Mucosa of descending colon (tissue), 3 donors: ENCODE data around the gene ZMAT3. TPM values are rescaled to one million over a fixed set of nuclear protein-coding genes. Genes with fewer than 3 reads are reported as not detected.
"Not testable (repeated sequence)": the region's sequence is repeated elsewhere in the genome, so short reads cannot be mapped to it uniquely, and the experiment has no call there.

Experiments
- ATAC-seq: fragments of 200-7000 bp; cut with Tn5 transposase; one replicate; pipeline ENCODE4 v1.9.1; 2020; ENCODE audit warnings: mild to moderate bottlenecking, moderate library complexity
- DNase-seq, 3 donors: peaks; one replicate each; pipeline ENCODE4 v3.0.0-alpha.2; 2020
- H3K36me3 ChIP-seq: fragments of 200-600 bp; one replicate; pipeline ENCODE4 v1.8.0; 2021; ENCODE audit warnings: low read depth, mild to moderate bottlenecking
- H3K4me1 ChIP-seq: fragments of 200-600 bp; one replicate; pipeline ENCODE4 v1.8.0; 2021; ENCODE audit warnings: low read depth, mild to moderate bottlenecking
- H3K4me3 ChIP-seq: fragments of 200-600 bp; one replicate; pipeline ENCODE4 v1.8.0; 2021; ENCODE audit warnings: mild to moderate bottlenecking
- H3K9me3 ChIP-seq: fragments of 200-600 bp; one replicate; pipeline ENCODE4 v1.8.0; 2021; ENCODE audit warnings: mild to moderate bottlenecking
- intact Hi-C, 2 donors: fragments of 100-400 bp; cut with DNase I in 1 of 2; cut with micrococcal nuclease in 1 of 2; formaldehyde crosslinking; loops; one replicate each; pipeline versions ENCODE4 v1.11.0 to v1.11.1; 2022; cut with DNase I, micrococcal nuclease
- total RNA-seq, 3 donors: library from RNA; stranded (reverse); fragmentation: NEBNext Ultra II Directional in 2 of 3; extraction: Animal tissue kit (Norgen Biotek cat#: 25700) in 2 of 3; gene quantifications; one replicate each; pipeline versions ENCODE4 v1.2.1 to v1.2.4, GENCODE V29; 2021 to 2023
- TF ChIP-seq, protein P1 (sequence below): fragments of 200-600 bp; IDR thresholded peaks from one replicate; pipeline ENCODE4 v1.8.0; 2022; ENCODE audit warnings: antibody characterized with exemption, mild to moderate bottlenecking
- donor health status: DM: no; HTN: no; CAD: no; lungs with moderate emphysema.
- donor health status: DM: no; HTN: no; CAD: no.
- donor health status: DM: no; HTN: yes; CAD: no.

Gene ZMAT3
- total RNA-seq, 3 donors from 2014 or later: 9.3 to 22.2 (median 9.5) TPM

DNA sequence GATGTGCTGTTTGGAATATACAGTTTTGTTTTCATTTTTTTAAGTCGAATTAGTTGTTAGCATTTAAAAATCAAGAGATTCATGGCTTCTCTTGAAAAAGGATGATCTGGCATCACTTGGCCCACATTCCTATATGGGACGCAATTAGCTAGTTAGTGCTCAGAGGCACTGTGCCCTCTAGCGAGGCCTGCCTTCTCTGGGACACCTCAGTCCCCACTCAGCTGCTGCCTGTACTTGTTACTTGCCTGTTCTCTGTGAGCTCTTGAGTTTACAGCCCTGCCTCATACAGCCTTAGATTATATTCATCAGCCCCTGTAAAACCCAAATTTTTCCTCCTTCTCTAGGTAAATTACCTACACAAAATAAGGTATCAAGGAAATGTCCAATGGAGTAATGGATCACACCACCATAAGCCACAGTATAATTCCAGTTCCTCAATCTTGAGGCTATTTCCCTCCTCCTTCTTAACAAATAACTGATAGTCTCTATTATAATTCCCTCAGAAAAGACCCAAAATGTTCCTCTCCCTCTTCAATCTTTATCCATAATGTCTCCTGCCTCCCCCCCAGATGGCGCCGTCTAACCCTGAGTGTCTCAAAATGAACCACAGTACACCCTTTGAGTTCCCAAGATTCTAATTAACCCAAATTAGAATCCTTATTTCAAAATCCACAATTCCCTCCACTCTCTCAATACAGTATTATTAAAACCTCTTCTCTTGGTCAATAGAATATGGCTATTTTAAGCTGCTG, 2.7 kb downstream of the ZMAT3 start:
- Histone ChIP-seq H3K4me1 (peaks cover 6% of the 10 kb centered on the region), H3K9me3 (no peaks in the 10 kb centered on the region), H3K36me3 (no peaks in the 10 kb centered on the region), H3K4me3 (no peak overlapping the region)
- intact Hi-C loops: no loop called here
- TF ChIP-seq, protein P1, sequence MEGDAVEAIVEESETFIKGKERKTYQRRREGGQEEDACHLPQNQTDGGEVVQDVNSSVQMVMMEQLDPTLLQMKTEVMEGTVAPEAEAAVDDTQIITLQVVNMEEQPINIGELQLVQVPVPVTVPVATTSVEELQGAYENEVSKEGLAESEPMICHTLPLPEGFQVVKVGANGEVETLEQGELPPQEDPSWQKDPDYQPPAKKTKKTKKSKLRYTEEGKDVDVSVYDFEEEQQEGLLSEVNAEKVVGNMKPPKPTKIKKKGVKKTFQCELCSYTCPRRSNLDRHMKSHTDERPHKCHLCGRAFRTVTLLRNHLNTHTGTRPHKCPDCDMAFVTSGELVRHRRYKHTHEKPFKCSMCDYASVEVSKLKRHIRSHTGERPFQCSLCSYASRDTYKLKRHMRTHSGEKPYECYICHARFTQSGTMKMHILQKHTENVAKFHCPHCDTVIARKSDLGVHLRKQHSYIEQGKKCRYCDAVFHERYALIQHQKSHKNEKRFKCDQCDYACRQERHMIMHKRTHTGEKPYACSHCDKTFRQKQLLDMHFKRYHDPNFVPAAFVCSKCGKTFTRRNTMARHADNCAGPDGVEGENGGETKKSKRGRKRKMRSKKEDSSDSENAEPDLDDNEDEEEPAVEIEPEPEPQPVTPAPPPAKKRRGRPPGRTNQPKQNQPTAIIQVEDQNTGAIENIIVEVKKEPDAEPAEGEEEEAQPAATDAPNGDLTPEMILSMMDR: no peak
- peak in 1 of 3 donors; percentile 55 for DNase-seq
- ATAC-seq: no peak

DNA sequence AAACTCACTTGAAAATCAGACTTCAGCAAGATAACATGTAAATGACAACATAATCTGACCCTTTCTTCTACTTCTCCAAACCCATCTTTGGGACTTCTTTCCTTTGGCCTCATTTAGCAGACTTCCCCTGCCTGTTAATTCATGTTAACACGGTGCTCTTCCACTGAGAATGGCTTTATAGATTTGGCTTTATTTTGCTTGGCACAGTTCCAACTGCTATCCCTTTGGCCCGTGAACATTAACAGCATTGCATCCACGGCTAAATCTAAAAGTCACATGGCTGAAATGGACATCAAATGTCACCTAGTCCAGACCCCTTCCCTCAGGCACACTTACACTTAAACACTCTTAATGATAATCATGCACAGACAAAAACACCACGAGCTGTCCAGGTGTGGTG, 3.8 kb downstream of the ZMAT3 start:
- intact Hi-C loops: no loop called here
- TF ChIP-seq, protein P1: no peak
- no peak for DNase-seq
- peaks cover 6% of the 10 kb centered on the region for H3K4me1 ChIP-seq
- H3K9me3 ChIP-seq: no peaks in the 10 kb centered on the region
- ATAC-seq: no peak
- no peak overlapping the region for H3K4me3 ChIP-seq
- no peaks in the 10 kb centered on the region for H3K36me3 ChIP-seq

DNA sequence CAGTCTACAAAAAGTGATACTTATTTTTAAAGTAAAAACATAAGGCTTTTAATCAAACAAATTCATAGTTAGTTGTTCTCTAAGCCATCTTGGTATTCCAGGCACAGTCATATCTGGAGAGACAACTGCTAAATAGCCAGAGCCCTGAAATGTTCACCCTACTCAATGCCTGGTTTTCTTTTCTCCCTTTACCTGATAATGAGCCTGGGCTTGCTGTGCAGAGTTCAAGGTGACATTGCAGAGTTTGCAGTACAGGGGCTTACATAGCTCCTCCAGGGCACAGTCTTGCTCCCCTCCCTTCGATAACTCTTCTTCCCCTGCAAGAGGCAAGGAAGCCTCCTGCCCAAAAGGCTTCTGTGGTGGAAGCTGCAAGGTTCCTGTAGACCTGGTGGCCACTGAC, 4.3 kb downstream of the ZMAT3 start:
- Histone ChIP-seq H3K4me3 (no peak overlapping the region), H3K9me3 (no peaks in the 10 kb centered on the region), H3K36me3 (no peaks in the 10 kb centered on the region), H3K4me1 (peaks cover 6% of the 10 kb centered on the region)
- DNase-seq (no peak), ATAC-seq (no peak)
- TF ChIP-seq, protein P1: no peak
- intact Hi-C loops: no loop called here

DNA sequence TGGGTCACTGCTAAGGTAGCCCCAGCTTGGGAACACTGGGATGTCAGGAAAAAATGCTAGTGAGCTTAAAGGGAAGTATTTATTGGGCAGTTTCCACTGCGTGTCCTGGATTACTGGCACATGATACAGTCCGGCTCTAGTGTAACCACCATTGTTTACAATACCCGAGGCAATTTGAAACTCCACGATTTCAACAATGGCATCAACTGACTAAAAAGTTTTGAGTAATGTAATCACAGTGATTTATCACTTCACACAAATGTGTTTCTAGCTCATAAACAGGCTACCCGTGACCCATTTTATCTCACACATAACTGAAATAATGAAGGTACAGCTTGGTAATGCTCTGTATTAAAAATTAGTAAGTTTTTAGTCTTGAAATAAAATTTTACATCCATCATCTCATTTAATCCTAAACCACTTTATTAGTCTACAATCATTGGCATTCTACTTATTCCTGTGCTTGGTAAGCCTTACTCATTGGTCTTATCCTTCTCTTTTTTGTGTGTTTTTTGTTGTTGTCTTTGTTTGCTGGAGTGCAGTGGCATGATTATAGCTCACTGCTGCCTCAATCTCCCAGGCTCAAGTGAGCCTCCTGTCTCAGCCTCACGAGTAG, 7.6 kb downstream of the ZMAT3 start:
- Histone ChIP-seq H3K9me3 (no peaks in the 10 kb centered on the region), H3K4me1 (no peaks in the 10 kb centered on the region), H3K36me3 (no peaks in the 10 kb centered on the region), H3K4me3 (no peak overlapping the region)
- ATAC-seq (no peak), DNase-seq (no peak)
- intact Hi-C loops: no loop called here
- TF ChIP-seq, protein P1: no peak

DNA sequence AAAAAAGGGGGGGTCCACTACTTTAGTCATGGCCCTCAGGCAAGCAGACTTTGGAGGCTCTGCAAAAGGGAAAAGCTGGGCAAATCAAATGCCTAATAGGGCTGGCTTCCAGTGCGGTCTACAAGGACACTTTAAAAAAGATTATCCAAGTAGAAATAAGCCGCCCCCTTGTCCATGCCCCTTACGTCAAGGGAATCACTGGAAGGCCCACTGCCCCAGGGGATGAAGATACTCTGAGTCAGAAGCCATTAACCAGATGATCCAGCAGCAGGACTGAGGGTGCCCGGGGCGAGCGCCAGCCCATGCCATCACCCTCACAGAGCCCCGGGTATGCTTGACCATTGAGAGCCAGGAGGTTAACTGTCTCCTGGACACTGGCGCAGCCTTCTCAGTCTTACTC, 15.3 kb downstream of the ZMAT3 start:
- Histone ChIP-seq H3K4me1 (no peaks in the 10 kb centered on the region), H3K36me3 (no peaks in the 10 kb centered on the region), H3K4me3 (no peak overlapping the region), H3K9me3 (no peaks in the 10 kb centered on the region)
- intact Hi-C loops: no loop called here
- TF ChIP-seq, protein P1: no peak
- DNase-seq (no peak), ATAC-seq (no peak)

DNA sequence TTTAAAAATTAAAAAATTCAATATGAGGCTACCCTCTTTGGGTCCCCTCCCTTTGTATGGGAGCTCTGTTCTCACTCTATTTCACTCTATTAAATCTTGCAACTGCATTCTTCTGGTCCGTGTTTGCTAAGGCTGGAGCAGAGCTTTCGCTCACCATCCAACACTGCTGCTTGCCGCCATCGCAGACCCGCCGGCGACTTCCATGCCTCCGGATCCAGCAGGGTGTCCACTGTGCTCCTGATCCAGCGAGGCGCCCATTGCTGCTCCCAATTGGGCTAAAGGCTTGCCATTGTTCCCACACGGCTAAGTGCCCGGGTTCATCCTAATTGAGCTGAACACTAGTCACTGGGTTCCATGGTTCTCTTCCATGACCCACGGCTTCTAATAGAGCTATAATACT, 17.0 kb downstream of the ZMAT3 start:
- H3K4me1 ChIP-seq, DNase-seq, intact Hi-C loops, H3K4me3 ChIP-seq, ATAC-seq, H3K9me3 ChIP-seq, H3K36me3 ChIP-seq: not testable (repeated sequence)
